ENCODE measurements around the gene NFASC.

NFASC gene

GRCh38 chr1:205062895-205063294 is 192.2 kb downstream of the NFASC start:
- no peak for DNase-seq (ENCODE audit: low read depth)

- no peak for DNase-seq (ENCODE audit: low read depth)
Measured at GRCh38 chr1:205064301-205064700, 193.6 kb downstream of the NFASC start.

- DNase-seq (ENCODE audit: low read depth) = no peak
Measured at GRCh38 chr1:205064741-205065316, 194.2 kb downstream of the NFASC start.

GRCh38 chr1:205065666-205066065 is 195.0 kb downstream of the NFASC start:
- no peak for DNase-seq (ENCODE audit: low read depth)

- DNase-seq (ENCODE audit: low read depth) = no peak
Measured at GRCh38 chr1:205066141-205066818, 195.6 kb downstream of the NFASC start.

GRCh38 chr1:205067031-205067430 is 196.4 kb downstream of the NFASC start:
- DNase-seq (ENCODE audit: low read depth) = no peak

- no peak for DNase-seq (ENCODE audit: low read depth)
Measured at GRCh38 chr1:205068001-205068400, 197.3 kb downstream of the NFASC start.

GRCh38 chr1:205068457-205069040 is 197.9 kb downstream of the NFASC start:
- no peak for DNase-seq (ENCODE audit: low read depth)

GRCh38 chr1:205069371-205070125 is 198.9 kb downstream of the NFASC start:
- DNase-seq (ENCODE audit: low read depth) = no peak

- no peak for DNase-seq (ENCODE audit: low read depth)
Measured at GRCh38 chr1:205071028-205071409, 200.4 kb downstream of the NFASC start.

GRCh38 chr1:205071801-205072200 is 201.1 kb downstream of the NFASC start:
- DNase-seq (ENCODE audit: low read depth) = no peak

GRCh38 chr1:205072286-205072685 is 201.6 kb downstream of the NFASC start:
- no peak for DNase-seq (ENCODE audit: low read depth)

All from stimulated activated CD8-positive, alpha-beta memory T cell treated with anti-CD3 and anti-CD28 coated beads, Interleukin-12 subunit alpha, Interleukin-12 subunit beta, amount 100 ng/mL, for 1 hour (primary cell).